ENCODE data around the gene CELF1.
A peak's percentile ranks its signal among the peaks of the same experiment; 100 is the strongest.
"Not testable (repeated sequence)": the region's sequence is repeated elsewhere in the genome, so short reads cannot be mapped to it uniquely, and the experiment has no call there.

The CELF1 gene

GRCh38 chr11:47536915-47537314 lies 16.0 kb downstream of the CELF1 start:
- DNase-seq, result no peak

GRCh38 chr11:47534704-47535251 lies 18.2 kb downstream of the CELF1 start:
- no peak for DNase-seq

- DNase-seq, result peak; percentile 83
Observed at GRCh38 chr11:47533690-47534151, 19.2 kb downstream of the CELF1 start.

- peak; percentile 4 for DNase-seq
Observed at GRCh38 chr11:47532597-47533213, 20.2 kb downstream of the CELF1 start.

- DNase-seq, result no peak
Observed at GRCh38 chr11:47531666-47532065, 21.3 kb downstream of the CELF1 start.

GRCh38 chr11:47530721-47531120 lies 22.2 kb downstream of the CELF1 start:
- DNase-seq, result not testable (repeated sequence)

- DNase-seq, result no peak
Observed at GRCh38 chr11:47529951-47530350, 23.0 kb downstream of the CELF1 start.

- DNase-seq, result no peak
Observed at GRCh38 chr11:47527186-47527585, 25.7 kb downstream of the CELF1 start.

- not testable (repeated sequence) for DNase-seq
Observed at GRCh38 chr11:47526032-47526431, 26.9 kb downstream of the CELF1 start.

- DNase-seq, result no peak
Observed at GRCh38 chr11:47524291-47524874, 28.5 kb downstream of the CELF1 start.

- DNase-seq, result peak; percentile 85
Observed at GRCh38 chr11:47523490-47524225, 29.3 kb downstream of the CELF1 start.

GRCh38 chr11:47518212-47518964 lies 34.5 kb downstream of the CELF1 start:
- no peak for DNase-seq

- DNase-seq, result no peak
Observed at GRCh38 chr11:47516984-47517853, 35.7 kb downstream of the CELF1 start.

- DNase-seq, result no peak
Observed at GRCh38 chr11:47516155-47516554, 36.8 kb downstream of the CELF1 start.

GRCh38 chr11:47514825-47515647 lies 37.9 kb downstream of the CELF1 start:
- peak; percentile 82 for DNase-seq

GRCh38 chr11:47512701-47513100 lies 40.2 kb downstream of the CELF1 start:
- DNase-seq, result no peak

- DNase-seq, result no peak
Observed at GRCh38 chr11:47511917-47512316, 41.0 kb downstream of the CELF1 start.

GRCh38 chr11:47510209-47510608 lies 42.7 kb downstream of the CELF1 start:
- no peak for DNase-seq

GRCh38 chr11:47509077-47509536 lies 43.8 kb downstream of the CELF1 start:
- no peak for DNase-seq

GRCh38 chr11:47508240-47508957 lies 44.5 kb downstream of the CELF1 start:
- DNase-seq, result no peak

Measured in fibroblast of skin of right biceps (primary cell).